ENCODE data around the gene SETMAR. TPM values are rescaled to one million over a fixed set of nuclear protein-coding genes. Genes with fewer than 3 reads are reported as not detected.

Gene SETMAR
- total RNA-seq, 2 experiments from 2014 or later = 16.6 to 19.2 TPM

DNA sequence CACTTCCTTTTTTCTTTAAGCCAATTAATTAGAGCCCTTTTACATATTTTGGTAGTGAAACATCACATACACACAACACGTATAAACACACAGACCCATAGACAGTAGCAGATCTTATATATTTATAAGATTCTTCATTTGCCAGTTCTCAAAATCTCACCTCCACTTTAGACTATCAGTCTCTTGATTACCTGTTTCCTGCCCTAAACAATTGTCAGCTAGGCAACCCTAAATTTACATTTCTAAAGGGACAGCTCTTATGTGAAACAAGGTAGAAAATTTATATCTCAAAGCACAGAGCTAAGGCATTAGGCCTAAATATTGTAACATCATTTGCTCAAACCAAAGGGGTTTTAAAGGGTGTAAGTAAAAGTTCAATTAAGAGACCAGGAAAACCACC, 28.9 kb downstream of the SETMAR start:
- Histone ChIP-seq H2AFZ (ENCODE audit: low read length) (no peak overlapping the region), H3K9me2 (ENCODE audit: insufficient read depth, low read length) (no peaks in the 10 kb centered on the region), H3K79me2 (ENCODE audit: insufficient read depth, low read depth, low read length) (no peaks in the 10 kb centered on the region), H3K27ac (ENCODE audit: low read depth, low read length, poor library complexity, severe bottlenecking) (no peak overlapping the region), H3K9me3 (ENCODE audit: low read length) (peaks cover 14% of the 10 kb centered on the region; the same call in 1 of the 2 replicates), H3K4me3 (ENCODE audit: low read depth, low read length, poor library complexity, severe bottlenecking) (no peak overlapping the region), H3K4me2 (ENCODE audit: low read length) (no peak overlapping the region), H3K36me3 (ENCODE audit: insufficient read depth, low read length) (no peaks in the 10 kb centered on the region), H3K4me1 (ENCODE audit: insufficient read depth, low read length, poor library complexity, severe bottlenecking) (no peaks in the 10 kb centered on the region), H4K20me1 (ENCODE audit: insufficient read depth, low read length) (no peaks in the 10 kb centered on the region)
- no TSS peak for BruUV-seq (replicated peaks)
- POLR2A ChIA-PET = interaction anchor here (1.4 kb wide), 1 partner anchor 16 kb away, joined by 3 read pairs; no protein-coding TSS in a partner anchor
- CTCF ChIA-PET (ENCODE audit: unreplicated experiment) = no interaction called here
- intact Hi-C loops (cut with micrococcal nuclease; ENCODE audit: unreplicated experiment) = no loop called here
- no peak for DNase-seq (ENCODE audit: low spot score)
- TF ChIP-seq CTCF (conservative IDR thresholded peaks at IDR 0.05; ENCODE audit: low read length) = no peak

GRCh38 chr3:4332574-4332973, 29.4 kb downstream of the SETMAR start:
- Histone ChIP-seq H2AFZ (ENCODE audit: low read length) (no peak overlapping the region), H3K27ac (ENCODE audit: low read depth, low read length, poor library complexity, severe bottlenecking) (no peak overlapping the region), H3K4me1 (ENCODE audit: insufficient read depth, low read length, poor library complexity, severe bottlenecking) (no peaks in the 10 kb centered on the region), H3K79me2 (ENCODE audit: insufficient read depth, low read depth, low read length) (no peaks in the 10 kb centered on the region), H3K4me3 (ENCODE audit: low read depth, low read length, poor library complexity, severe bottlenecking) (no peak overlapping the region), H4K20me1 (ENCODE audit: insufficient read depth, low read length) (no peaks in the 10 kb centered on the region), H3K36me3 (ENCODE audit: insufficient read depth, low read length) (no peaks in the 10 kb centered on the region), H3K9me2 (ENCODE audit: insufficient read depth, low read length) (no peaks in the 10 kb centered on the region), H3K4me2 (ENCODE audit: low read length) (no peak overlapping the region), H3K9me3 (ENCODE audit: low read length) (peaks cover 9% of the 10 kb centered on the region; the same call in 1 of the 2 replicates)
- POLR2A ChIA-PET = no interaction called here
- BruUV-seq (replicated peaks) = no TSS peak
- intact Hi-C loops (cut with micrococcal nuclease; ENCODE audit: unreplicated experiment) = no loop called here
- DNase-seq (ENCODE audit: low spot score) = no peak
- TF ChIP-seq EZH2phosphoT487 (IDR thresholded peaks at IDR 0.05; ENCODE audit: borderline replicate concordance, low read depth, low read length) (no peak), CTCF (conservative IDR thresholded peaks at IDR 0.05; ENCODE audit: low read length) (no peak)
- CTCF ChIA-PET (ENCODE audit: unreplicated experiment) = no interaction called here

GRCh38 chr3:4332991-4333390, 29.8 kb downstream of the SETMAR start:
- no peak for DNase-seq (ENCODE audit: low spot score)
- BruUV-seq (replicated peaks) = no TSS peak
- no peaks in the 10 kb centered on the region for H3K36me3 ChIP-seq (ENCODE audit: insufficient read depth, low read length)
- no peaks in the 10 kb centered on the region for H3K9me2 ChIP-seq (ENCODE audit: insufficient read depth, low read length)
- H2AFZ ChIP-seq (ENCODE audit: low read length) = no peak overlapping the region
- H3K4me3 ChIP-seq (ENCODE audit: low read depth, low read length, poor library complexity, severe bottlenecking) = no peak overlapping the region
- H3K4me1 ChIP-seq (ENCODE audit: insufficient read depth, low read length, poor library complexity, severe bottlenecking) = no peaks in the 10 kb centered on the region
- no peak overlapping the region for H3K4me2 ChIP-seq (ENCODE audit: low read length)
- CTCF ChIA-PET (ENCODE audit: unreplicated experiment) = no interaction called here
- intact Hi-C loops (cut with micrococcal nuclease; ENCODE audit: unreplicated experiment) = no loop called here
- 0 out of 2 replicates have a peak, but pooled peaks cover 5% of the 10 kb centered on the region for H3K9me3 ChIP-seq (ENCODE audit: low read length)
- no peak overlapping the region for H3K27ac ChIP-seq (ENCODE audit: low read depth, low read length, poor library complexity, severe bottlenecking)
- no peaks in the 10 kb centered on the region for H4K20me1 ChIP-seq (ENCODE audit: insufficient read depth, low read length)
- no peaks in the 10 kb centered on the region for H3K79me2 ChIP-seq (ENCODE audit: insufficient read depth, low read depth, low read length)
- POLR2A ChIA-PET = interaction anchor here (0.6 kb wide), 1 partner anchor 462 kb away, joined by 4 read pairs; no protein-coding TSS in a partner anchor
- TF ChIP-seq CTCF (conservative IDR thresholded peaks at IDR 0.05; ENCODE audit: low read length) (no peak), EZH2phosphoT487 (IDR thresholded peaks at IDR 0.05; ENCODE audit: borderline replicate concordance, low read depth, low read length) (no peak)
